HTR-8/SVneo (cell line): ENCODE data around the gene RAPGEF4.

Experiments used
- DNase-seq: peaks from one replicate; pipeline ENCODE4 v3.0.0; 2011; ENCODE audit warnings: low spot score, mixed read lengths; ENCODE audit not compliant: insufficient read length
- FAIRE-seq: peaks from 2 replicates; lab custom pipeline; 2011; peaks lifted over from hg19 to GRCh38; lab: Jason Lieb, UNC

RAPGEF4 gene

DNA sequence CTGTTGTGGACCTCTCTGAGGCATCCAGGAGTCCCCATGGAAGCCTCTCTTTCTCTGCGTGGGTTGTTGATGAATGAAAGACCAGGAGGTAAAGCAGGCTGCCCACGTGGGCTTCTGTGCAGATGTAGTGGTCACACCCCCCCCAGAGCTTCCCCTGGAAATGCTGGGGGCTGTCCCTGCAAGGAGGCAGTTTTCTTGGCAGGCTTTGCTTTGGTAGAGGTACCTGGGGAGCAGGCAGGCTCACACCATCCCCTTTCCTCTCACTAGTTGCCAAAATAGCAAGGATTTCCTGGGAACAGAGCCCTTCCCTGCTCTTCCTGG, 242.4 kb downstream of the RAPGEF4 start:
- FAIRE-seq (no peak), DNase-seq (no peak)

DNA sequence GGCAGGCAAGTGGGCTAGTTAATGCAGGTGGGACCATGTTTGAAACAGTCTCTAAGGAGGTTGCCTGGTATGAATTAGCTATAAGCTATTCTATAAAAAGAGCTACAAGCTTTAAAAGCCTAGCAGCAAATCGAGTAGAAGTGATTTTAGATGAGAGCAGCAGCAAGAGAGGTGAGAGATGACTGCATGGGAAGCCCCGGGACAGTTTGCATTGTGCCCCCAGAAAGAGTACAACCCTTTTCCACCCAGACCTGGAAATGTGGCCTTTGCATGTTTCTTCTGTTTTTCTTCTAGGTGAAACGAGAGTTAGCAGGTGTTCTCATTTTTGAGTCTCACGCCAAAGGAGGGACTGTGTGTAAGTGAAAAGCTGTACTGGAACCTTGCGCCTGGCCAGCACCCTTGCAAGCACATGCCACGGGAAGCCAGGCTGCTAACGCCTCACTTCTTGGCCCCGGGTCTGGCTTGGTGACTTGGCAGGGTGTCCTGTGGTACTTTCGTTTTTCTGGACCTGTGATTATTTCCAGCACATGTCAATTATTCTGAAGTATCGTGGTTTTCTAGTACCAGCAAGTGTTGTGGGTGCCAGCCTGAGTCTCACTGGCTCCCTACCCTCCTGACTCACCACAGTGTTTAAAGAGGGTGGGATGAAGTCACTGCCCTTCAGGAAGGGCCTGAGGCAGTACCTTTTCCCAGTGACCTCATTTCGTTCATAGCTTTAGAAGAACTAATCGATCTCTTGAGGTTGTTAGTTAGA, 249.7 kb downstream of the RAPGEF4 start:
- FAIRE-seq (peak; percentile 65), DNase-seq (peak; percentile 61)

DNA sequence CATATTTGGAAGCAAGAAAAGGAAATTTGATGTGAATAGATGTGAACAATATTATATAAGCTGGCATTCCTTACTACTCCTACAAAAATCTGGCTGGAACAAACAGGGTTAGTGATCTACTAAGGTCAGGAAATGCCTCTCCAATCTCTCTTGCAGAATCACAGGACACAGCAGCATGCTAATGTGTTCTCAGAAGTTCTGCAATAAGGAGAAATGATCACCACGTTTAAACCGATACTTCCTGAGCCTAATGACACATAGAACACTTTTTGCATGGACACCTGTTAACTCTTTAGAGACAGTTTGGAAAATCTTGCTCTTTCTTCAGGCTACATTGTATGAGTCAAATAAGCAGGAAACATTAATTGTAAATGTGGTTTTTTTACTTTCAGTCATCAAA, 250.4 kb downstream of the RAPGEF4 start:
- FAIRE-seq (no peak), DNase-seq (no peak)

DNA sequence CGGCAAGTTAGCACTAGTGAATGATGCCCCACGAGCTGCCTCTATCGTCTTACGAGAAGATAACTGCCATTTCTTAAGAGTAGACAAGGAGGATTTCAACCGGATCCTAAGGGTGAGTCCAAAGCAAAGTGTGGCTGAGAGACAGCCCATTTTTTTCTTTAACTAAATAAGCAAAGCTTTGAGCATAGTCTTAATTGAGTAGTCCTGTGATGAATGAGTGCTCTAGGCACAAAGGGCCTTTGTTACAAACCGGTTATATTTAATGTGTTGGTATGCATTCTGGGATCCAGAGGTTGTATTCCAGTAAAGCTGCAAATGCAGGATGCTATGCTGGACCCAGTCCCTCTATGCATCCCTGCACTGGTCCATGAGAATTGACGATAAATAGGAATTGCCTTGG, 253.1 kb downstream of the RAPGEF4 start:
- no peak for DNase-seq
- FAIRE-seq, result no peak

DNA sequence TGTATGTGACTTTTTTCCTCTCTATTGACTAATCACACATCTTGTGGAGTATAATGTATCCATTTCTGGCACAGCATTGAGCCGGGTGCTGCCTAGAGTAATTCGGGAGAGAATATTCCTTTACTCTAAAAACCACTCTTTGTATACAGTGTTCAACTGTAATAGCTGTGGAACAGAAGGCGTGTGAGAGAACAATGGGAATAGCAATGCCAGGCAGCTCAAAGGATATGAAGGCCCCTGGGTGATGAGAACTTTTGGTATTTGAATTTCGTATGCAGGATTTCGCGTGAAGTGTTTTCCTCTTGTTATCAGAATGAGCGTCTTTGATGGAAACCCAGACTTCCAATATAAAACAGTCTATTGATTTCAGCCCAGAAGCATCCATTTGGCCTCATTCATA, 255.4 kb downstream of the RAPGEF4 start:
- FAIRE-seq, result no peak
- no peak for DNase-seq

DNA sequence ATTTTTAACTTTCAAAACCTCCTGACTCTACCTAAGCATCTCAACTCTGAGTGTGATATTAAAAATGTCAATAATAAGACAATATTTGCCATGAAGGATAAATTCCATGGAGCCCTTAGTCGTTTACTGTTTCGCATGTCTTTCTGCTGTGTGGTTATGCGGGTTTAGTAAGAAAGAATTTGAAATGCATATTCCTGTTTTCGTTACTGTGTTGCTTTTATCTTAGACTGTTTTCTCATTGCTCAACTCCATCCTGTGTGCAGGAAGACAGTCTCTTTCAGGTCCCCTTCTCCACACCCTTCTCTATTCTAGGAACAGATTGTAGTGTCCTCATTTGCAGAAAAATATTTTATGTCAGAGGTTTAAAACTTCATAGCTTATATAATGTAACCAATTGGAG, 257.5 kb downstream of the RAPGEF4 start:
- no peak for DNase-seq
- no peak for FAIRE-seq

DNA sequence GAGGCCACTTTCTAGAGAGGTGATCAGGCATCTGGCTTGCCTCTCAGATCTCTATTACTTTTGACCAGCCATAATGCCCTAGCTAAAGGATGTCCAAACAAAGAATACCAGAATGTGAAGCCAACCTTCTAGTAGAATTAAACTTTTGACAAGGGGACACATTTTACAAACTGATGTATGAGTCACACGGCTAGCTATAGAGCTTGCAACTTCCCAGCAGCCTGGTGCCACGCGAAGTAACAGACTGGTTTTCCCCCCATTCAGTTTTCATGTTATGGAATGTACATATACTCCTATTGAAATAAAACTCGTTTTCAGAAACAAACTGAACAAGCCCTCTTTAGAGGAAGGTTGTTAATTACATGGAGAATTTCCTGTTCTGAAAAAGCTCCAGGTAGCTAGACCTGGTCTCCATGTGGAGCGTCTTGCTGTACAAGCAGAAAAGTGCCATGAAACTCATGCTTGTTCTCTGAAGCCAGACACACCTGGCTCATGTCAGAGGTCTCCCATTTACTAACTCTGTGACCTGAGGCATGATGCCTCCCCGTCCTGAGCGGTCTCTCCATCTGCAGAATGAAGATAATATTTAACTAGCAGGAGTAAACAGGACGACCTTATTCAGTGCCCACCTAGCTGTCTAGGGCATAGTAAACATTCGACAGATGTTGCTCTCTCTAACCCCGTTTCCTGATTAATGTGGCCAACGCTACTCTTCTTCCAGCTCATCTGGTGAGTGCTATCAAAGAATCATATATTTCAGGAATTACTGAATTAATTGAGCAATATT, 258.5 kb downstream of the RAPGEF4 start:
- DNase-seq (no peak), FAIRE-seq (no peak)

DNA sequence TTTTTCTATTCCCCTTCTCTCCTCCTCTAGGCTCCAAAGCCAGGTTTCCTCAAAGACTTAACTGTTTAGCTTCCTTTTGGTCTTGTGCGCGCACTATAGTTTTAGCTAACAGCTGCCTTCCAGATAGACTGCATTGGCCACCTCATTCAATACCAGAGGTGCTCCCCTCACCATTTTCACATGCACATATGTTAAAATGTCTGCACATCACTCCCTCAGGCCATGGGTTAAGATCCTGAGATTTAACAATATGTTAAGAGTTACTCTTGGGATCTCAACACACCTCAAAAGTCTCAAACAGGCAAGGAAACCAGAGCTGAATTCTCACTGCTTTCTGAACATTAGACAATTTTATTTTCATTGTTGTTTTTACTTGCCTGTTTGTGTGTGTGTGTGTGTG, 259.2 kb downstream of the RAPGEF4 start:
- DNase-seq (no peak), FAIRE-seq (no peak)

DNA sequence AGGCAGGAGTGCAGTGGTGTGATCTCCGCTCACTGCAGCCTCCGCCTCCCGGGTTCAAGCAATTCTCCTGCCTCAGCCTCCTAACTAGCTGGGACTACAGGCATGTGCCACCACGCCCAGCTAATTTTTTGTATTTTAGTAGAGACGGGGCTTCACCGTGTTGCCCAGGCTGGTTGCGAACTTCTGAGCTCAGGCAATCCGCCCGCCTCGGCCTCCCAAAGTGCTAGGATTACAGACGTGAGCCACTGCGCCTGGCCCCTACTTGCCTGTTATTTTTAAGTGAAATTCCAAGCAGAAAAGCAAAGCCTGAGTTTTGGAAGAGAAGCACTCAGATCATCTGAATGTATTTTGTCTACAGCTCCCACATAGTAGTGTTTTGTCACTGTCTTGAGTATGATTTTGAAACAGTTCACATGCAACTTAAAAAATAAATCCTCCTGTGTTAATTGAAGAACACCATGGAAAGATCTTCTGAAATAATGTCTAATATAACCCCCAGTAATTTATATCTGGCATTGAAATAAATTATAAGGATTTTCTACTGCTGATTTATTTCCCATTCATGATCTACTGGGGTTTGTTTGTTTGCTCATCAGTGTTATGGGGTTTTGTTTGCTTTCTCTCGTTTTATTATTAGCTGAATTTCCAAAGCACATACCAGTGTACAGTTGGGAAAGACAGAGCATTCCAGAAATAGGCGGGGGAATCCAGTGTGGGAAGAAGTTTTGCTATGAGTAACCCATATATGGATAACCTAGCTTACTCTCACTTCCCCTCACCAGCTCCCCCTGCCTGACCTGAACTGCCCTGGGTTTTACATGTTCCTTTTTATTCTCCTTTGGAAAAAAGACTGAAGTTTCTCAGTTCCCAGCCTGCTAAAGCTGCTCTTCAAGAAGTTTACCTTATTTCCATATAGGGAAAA, 259.9 kb downstream of the RAPGEF4 start:
- DNase-seq (peak; percentile 63), FAIRE-seq (peak; percentile 55)

DNA sequence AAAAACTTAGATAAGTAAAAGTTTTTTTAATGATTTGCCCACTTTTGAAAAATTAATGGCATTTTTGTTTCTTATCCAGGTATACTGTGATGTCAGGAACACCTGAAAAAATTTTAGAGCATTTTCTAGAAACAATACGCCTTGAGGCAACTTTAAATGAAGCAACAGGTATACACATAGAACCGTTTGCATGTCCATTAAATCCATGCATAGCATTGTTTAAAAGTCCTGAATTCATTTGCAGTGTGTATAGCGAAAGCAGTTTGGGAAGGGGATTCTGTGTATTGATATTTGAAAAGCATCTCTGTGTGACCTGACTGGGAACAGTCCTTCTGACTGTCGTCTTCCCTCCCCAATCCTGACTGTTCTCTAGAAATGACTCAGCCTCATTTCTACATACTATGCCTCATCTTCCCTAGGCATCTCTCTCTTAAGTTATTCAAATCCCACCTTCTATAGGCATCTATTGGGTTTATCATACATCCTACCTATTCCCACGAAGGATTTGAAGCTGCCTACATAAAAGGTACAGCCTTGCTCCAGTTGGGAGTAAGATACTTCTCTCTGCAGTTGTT, 260.8 kb downstream of the RAPGEF4 start:
- DNase-seq (no peak), FAIRE-seq (no peak)

DNA sequence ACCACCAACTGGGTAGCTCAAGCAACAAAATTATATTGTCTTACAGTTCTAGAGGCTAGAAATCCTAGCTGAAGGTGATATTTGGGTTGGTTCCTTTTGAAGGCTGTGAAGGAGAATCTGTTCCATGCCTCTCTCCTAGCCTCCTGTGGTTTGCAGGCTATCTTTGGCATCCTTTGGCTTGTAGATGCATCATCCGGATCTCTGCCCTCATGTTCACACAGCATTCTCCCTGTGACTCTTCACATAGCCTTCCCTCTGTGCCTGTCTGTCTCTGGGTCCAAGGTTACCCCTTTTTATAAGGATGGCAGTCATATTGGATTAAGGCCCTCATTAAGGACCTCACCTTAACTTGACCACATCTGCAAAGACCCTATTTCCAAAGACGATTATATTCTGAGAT, 261.4 kb downstream of the RAPGEF4 start:
- FAIRE-seq (no peak), DNase-seq (no peak)

DNA sequence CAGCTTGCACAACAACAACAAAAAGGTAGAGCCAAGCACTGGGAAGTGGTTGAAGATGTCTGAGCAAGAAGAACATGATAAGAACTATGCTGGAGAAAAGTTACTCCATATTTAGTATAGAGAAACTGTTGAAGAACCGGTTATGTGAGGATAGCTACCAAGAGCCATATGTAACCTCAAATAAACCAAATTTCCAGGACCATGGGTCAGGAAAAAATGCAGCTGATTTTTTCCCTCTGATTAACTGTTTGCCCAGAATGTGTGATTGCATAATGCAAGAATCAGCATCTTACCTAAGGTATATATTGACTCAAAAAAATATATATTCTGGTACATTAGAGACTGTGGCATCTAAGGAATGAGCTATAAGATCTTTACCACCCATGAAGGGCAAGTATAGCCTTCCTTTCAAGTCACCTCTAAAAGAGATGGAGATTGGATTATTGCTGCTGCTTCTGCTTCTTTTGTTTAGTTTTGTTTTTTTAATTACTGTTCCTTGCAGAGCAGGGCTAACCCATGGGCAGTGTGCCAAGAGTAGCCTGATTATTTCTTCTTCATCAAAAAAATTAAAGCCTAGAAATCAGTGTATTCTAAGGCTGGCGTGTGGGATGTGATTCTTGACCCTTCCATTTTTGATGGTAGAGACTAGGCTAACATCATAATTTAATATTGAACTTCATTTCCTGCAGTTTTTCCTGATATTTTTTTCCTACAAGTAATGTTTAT, 263.1 kb downstream of the RAPGEF4 start:
- no peak for FAIRE-seq
- no peak for DNase-seq

DNA sequence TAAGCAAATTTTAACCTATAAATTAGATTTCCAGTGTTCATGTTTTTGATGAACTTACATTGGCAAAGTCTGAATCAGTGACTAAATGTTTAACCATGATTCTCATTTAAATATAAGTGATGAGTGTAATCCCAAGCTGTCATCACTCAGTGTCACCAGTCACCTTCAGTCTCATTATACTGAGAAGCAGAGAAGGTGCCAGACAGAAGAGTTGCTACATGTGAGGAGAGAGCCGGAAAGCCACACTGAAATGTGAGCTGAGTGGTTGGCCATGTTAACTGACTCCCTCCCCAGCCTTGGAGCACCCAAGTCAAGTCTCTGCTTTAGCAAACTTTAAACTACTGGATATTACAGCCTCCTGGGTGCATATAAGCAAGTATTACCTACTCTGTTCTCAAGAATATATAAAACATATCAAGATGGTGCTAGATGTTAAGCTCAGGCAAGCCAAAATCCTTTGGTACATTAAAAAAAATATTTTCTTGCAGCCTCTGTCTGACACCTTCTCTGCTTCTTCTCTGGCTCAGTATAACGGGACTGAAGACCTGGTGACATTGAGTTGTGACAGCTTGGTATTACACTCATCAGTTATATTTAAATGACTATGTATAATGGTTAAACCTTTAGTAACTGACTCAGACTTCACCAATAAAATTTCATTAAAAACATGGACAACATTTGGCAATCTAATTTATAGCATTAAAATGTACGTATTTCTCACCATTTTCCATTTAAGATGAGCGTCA, 264.2 kb downstream of the RAPGEF4 start:
- DNase-seq (no peak), FAIRE-seq (peak; percentile 13)

DNA sequence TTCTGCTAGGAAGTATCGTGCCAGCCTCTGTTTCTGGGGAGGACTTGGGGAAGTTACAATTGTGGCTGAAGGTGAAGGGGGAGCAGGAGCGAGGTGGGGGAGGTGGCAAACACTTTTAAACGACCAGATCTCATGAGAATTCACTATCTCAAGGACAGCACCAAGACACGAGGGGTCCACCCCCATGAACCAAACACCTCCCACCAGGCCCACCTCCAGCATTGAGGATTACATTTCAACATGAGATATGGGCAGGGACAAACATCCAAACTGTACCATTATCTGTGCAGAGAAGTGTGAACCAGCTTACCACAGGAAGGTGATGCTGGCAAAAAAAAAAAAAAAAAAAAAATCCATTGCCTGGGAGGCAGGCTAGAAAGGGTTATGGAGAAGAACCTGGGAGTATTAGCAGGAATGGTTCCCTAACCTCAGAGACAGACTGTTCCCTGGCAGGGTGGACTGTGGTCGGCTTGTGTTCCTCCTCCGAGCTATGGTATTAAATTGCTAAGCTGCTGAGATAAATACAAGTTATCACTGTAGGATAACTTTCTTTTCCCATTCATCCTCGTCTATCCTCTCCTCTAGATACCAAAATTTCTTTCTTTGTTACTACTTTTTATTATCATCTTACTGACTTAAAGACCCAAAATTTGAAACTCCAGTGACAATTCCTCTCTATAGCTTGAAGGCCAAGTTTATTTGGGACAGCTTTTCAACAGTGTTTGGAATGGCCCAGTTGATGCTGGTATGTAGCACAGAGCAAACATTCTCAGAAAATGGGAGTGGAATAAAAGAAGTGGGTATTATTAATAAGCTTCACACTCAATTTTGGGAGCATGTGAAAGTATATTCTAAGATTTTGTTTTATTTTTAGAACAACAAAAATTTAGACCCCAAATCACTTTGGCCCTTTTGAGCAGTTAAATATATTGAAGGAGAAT, 266.3 kb downstream of the RAPGEF4 start:
- FAIRE-seq (no peak), DNase-seq (no peak)

DNA sequence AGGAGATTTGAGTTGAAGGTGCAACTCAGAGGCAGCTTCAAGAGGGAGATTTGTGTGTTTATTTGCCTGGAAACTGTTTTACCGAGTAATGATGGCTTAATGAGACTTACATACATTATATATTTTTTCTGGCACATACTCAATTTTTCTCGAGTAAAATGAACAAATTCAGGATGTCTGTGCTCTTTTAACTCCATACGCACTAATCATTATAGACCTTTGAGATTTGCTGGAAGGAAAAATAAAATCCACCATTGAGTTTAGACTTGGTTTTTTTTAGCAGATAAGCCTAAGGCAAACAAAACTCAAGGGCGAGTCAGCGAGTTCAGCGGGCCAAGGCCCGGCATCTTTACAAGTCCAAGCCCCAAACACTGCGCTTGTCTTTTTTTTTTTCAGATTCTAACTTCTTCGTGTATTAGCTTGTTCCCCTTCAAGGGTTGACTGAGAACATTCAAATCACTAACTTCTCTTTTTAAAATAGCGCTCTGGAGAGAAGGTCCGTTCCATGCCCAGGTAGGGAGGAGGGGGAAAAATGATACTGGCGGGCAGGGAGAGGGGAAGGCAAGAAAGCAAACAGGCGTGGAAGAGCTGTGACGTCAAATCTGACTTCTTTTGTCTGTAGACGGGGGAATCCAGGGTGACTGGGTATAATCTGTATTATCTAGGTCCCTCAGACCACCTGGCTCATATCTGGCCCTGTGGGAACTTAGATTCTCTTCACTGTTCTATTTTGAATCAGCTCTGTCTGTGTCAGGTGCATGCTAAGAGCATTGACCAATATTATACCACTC, 267.3 kb downstream of the RAPGEF4 start:
- no peak for FAIRE-seq
- no peak for DNase-seq

DNA sequence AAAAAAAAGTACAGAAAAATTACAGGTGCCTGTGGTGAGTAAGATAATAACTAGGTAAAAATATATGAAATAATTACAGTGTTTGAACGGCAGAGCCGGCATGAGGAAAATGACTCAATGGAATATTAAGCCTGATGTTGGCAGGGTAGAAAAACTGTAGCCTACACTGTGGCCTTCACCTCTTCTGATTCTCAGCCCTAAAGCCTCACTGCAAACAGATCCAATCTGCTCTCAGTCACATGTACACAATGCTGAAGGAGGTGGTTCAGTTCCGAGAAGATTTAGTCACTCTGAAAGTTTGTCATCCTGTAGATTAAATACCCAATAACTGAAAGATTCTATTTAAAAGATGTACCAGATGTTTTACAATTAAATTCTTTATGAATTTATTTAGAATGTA, 273.1 kb downstream of the RAPGEF4 start:
- FAIRE-seq (no peak), DNase-seq (no peak)

DNA sequence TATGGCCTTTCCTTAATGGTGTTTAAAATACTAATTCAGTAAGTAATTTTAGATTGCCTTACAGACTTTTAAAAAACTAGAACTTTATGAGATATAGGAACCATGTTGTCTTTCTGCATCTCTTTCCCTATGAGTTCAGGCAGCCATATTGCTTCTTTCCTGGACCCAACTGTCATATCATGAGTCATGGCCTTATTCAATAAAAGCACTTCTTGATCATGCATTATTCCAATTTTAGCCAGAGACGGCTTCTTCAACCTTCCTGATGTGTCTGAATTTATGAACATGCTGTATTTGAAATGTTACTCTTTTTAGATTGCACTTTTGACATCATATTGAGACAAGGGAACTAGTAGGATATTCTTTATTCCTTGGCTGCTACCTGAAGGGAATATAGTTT, 274.6 kb downstream of the RAPGEF4 start:
- no peak for FAIRE-seq
- no peak for DNase-seq
